Measurements from ENCODE around the gene SMARCD3.

Gene SMARCD3

DNA sequence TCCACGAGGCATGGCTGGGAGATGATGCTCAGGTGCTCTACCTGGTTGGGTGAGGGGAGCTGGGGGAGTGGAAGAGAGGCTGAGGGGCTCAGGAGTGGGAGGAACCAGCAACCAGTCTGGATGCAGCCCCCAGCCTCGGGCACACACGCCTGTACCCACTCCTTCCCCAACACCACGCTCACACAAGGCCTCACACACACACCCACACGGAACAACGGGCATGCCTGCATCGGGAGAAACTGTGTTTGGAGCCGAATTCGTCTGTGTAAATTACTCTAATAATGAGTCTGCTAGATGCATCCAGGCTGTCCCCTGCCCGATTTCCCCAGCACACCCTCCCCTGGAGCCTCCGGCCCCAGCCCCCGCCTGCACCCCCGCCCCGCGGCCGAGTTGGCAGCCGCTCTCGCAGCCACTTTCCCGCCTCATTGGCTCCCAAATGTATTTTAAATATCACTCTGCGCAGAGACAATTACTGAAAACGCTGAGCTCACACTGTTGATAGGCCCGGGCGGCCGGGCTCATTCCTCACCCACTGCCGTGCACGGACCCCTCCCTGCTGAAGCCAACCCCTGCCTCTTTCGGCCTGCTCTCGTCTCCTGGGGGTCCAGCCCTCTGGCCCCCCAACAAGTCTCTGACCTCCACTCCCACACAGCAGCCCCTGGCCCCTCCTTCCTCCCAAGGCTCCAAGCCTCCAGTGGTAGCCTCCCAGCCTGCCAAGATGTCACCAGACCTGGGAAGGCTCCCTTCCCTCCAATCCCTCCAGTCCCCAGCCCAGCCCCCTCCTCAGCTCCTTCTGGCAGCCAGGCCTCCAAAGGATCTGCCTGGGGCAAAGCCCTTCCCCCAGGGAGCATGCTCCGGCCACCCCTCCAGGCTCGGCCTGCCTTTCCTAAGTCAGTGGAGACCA lies 49.3 kb downstream of the SMARCD3 start:
- TF ChIP-seq, protein P1, sequence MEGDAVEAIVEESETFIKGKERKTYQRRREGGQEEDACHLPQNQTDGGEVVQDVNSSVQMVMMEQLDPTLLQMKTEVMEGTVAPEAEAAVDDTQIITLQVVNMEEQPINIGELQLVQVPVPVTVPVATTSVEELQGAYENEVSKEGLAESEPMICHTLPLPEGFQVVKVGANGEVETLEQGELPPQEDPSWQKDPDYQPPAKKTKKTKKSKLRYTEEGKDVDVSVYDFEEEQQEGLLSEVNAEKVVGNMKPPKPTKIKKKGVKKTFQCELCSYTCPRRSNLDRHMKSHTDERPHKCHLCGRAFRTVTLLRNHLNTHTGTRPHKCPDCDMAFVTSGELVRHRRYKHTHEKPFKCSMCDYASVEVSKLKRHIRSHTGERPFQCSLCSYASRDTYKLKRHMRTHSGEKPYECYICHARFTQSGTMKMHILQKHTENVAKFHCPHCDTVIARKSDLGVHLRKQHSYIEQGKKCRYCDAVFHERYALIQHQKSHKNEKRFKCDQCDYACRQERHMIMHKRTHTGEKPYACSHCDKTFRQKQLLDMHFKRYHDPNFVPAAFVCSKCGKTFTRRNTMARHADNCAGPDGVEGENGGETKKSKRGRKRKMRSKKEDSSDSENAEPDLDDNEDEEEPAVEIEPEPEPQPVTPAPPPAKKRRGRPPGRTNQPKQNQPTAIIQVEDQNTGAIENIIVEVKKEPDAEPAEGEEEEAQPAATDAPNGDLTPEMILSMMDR (conservative IDR thresholded peaks at IDR 0.05; ENCODE audit: control insufficient read depth, insufficient read depth, low read depth, low read length): no peak
- DNase-seq (ENCODE audit: low read depth): no peak
- no peak overlapping the region for H3K4me3 ChIP-seq (ENCODE audit: control insufficient read depth, low read depth, low read length)

DNA sequence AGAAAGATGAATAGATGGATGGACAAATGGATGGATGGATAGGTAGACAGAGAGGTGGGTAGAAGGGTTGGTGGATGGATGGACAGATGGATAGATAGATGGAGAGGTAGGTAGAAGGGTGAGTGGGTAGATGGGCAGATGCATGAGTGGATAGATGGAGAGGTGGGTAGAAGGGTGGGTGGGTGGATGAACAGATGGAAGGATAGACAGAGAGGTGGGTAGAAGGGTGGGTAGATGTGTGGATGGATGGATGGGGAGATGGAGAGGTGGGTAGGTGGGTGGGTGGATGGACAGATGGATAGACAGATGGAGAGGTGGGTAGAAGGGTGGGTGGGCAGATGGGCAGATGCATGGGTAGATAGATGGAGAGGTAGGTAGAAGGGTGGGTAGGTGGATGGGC lies 50.6 kb downstream of the SMARCD3 start:
- TF ChIP-seq, protein P1 (conservative IDR thresholded peaks at IDR 0.05; ENCODE audit: control insufficient read depth, insufficient read depth, low read depth, low read length): no peak
- no peak for DNase-seq (ENCODE audit: low read depth)
- no peak overlapping the region for H3K4me3 ChIP-seq (ENCODE audit: control insufficient read depth, low read depth, low read length)

DNA sequence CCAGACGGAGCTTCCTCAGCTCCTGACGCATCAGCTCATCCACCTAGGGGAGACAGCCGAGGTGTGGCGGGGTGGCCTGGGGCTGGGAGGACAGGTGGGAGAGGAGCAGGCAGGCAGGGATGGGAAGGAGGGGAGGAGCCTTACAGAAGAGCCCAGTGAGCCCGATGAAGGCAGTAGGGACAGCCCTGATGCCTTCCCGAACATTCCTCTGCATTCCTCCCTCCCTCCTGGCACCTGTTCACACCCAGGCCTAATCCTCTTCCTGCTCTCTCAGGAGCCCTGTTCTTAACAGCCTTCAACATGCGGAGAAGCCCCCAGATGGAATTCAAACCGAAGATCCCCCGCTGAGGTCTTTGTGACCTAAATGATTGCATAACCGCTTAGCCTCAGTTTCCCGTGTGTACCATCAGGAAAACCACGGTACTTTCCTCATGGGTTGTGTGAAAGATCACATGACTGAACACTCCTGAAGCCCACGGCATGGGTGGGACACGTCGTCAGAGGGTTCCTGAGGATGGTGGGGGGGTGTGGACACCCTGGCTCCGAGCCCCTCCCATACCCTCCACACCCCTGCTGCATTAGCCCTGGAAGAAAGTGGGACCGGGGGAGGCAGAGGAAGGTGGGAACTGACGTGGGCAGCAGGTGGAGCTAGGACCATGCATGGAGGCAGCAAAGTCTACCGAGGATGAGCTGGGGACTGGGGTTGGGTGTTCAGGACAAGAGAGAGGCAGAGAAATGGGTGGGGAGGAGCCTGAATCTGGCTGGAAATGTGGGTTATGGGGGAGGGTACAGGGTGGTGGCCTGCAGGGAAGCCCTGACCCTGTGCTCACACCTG lies 52.7 kb downstream of the SMARCD3 start:
- DNase-seq (ENCODE audit: low read depth): no peak
- H3K4me3 ChIP-seq (ENCODE audit: control insufficient read depth, low read depth, low read length): no peak overlapping the region
- TF ChIP-seq, protein P1 (conservative IDR thresholded peaks at IDR 0.05; ENCODE audit: control insufficient read depth, insufficient read depth, low read depth, low read length): no peak

DNA sequence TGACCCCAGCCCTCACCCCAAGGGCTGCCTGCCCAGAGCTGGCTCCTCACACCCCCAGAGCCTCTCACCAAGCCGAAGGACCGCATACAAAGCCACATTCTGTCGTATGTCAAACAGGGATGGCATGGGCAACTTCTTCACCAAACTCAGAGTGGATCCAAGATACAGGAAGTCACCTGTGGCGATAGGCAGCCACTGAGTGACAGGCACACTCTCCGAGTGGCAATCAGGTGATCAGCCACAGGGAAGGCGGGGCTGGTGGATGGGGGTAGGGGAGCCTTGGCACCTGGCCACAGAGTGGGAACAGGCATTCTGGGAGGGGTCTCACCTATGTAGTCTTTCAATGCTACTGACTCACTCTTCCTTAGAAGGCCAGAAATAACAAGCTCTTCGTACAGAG lies 54.3 kb downstream of the SMARCD3 start:
- no peak for DNase-seq (ENCODE audit: low read depth)
- TF ChIP-seq, protein P1 (conservative IDR thresholded peaks at IDR 0.05; ENCODE audit: control insufficient read depth, insufficient read depth, low read depth, low read length): no peak

DNA sequence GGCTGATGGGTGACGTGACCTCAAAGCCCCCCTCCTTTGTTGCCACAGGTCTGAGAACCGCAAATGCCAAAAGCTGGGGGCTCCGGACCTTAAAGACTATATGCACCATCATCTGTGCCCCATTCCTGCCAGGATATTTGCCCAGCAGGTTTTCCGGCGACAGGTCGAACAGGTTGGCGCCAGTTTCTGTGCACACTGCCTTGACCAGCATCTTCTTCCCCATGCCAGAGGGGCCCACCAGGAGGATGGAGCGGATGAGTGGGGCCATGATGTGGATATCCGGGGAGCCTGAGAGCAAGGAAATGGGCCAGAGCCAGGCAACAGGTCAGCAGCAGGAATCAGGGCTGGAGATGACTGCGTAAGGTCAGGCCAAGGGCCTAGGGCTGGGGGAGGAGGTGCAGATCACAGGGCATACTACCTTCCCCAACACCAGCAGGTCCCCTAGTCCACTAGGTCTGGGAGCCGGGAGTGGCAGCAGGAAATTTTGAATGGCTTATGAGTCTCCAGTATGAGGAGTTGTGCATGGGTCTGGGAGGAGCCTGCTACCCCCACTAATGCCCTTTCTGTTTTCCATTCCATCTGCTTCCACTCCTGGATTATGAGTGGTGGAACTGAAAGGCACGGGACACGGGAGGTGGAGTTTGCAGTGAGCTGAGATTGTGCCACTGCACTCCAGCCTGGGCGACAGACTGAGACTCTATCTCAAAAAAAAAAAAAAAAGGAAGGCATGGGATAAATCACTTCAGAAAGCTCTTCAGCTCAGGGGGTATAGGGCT lies 55.1 kb downstream of the SMARCD3 start:
- TF ChIP-seq, protein P1 (conservative IDR thresholded peaks at IDR 0.05; ENCODE audit: control insufficient read depth, insufficient read depth, low read depth, low read length): no peak
- no peak overlapping the region for H3K4me3 ChIP-seq (ENCODE audit: control insufficient read depth, low read depth, low read length)
- no peak for DNase-seq (ENCODE audit: low read depth)

More for the DNA sequence above, 54.3 kb downstream of the SMARCD3 start:
- H3K4me3 ChIP-seq (ENCODE audit: control insufficient read depth, low read depth, low read length): no peak overlapping the region

DNA sequence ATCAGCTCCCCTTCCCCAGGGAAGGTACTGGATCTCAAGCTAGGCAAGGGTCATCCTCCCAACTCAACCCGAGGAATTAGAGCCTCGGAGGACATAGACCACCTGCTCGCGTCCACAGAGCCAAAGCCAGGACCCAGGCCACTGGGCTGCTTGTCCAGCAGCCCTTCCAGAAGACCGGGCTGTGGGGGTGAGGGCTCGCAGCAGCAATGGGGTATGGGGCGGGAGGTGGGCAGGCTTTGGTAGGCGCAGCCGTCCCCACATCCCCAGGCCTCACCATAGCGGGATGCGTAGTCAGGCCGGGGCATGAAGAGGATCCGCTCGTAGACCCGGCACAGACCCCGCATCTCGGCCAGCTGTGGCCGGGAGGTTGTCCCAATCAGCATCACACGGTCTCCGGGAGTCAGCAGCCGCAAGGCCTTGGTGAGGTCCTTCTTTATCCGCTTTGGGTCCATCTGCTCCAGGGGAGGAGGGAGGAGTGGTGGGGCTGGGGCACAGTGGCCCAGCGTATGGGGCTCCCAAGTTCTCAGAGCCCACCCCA lies 56.4 kb downstream of the SMARCD3 start:
- no peak for DNase-seq (ENCODE audit: low read depth)
- TF ChIP-seq, protein P1 (conservative IDR thresholded peaks at IDR 0.05; ENCODE audit: control insufficient read depth, insufficient read depth, low read depth, low read length): no peak
- H3K4me3 ChIP-seq (ENCODE audit: control insufficient read depth, low read depth, low read length): no peak overlapping the region

Measured in fibroblast of mammary gland (primary cell).